Stimulated activated CD4-positive, alpha-beta T cell treated with anti-CD3 and anti-CD28 coated beads, Interleukin-2, amount 100 ng/mL, for 48 hours (primary cell): ENCODE measurements around the gene TMED5.
"Not testable (repeated sequence)": the region's sequence is repeated elsewhere in the genome, so short reads cannot be mapped to it uniquely, and the experiment has no call there.

ENCODE experiments used
- DNase-seq, 2 donors: peaks; one replicate each; pipeline ENCODE4 v3.0.0-alpha.2; 2020

The TMED5 gene

DNA sequence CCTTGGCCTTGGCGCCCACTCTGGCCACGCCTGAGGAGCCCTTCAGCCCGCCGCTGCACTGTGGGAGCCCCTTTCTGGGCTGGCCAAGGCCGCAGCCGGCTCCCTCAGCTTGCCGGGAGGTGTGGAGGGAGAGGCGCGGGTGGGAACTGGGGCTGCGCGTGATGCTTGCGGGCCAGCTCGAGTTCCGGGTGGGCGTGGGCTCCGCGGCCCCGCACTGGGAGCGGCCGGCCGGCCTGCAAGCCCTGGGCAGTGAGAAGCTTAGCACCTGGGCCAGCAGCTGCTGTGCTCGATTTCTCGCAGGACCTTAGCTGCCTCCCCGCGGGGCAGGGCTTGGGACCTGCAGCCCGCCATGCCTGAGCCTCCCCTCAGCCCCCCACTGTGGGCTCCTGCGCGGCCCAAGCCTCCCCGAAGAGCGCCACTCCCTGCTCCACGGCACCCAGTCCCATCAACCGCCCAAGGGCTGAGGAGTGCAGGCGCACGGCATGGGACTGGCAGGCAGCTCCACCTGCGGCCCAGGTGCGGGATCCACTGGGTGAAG lies 10.0 kb downstream of the TMED5 start:
- DNase-seq = not testable (repeated sequence)

DNA sequence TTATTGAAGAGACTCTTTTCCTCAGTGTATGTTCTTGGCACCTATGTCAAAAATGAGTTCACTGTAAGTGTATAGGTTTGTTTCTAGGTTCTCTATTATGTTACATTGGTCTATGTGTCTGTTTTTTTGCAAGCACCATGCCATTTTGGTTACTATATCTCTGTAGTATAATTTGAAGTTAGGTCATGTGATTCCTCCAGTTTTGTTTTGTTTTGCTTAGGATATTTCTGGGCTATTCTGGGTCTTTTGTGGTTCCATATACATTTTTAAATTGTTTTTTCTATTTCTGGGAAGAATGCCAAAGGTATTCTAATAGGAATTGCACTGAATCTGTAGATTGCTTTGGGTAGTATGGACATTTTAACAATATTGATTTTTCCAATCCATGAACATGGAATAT lies 13.2 kb downstream of the TMED5 start:
- no peak for DNase-seq

GRCh38 chr1:93165895-93166294 lies 14.3 kb downstream of the TMED5 start:
- DNase-seq = not testable (repeated sequence)

DNA sequence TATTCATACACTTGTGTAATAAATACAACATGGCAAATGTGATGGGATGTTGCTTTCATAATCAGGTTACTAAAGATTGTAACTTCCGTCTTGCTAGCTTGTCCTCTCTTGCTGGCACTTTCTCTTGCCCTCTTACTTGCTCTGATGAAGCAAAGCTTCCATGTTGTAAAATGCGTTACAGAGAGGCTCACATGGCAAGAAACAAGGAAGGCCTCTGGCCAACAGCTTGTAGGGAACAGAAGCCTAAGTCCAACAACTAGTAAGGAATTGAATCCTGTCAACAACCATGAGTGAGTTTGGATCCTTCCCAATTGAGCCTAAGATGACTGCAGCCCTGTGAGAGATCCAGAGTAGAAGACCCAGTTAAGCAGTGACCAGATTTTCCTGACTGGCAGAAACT lies 15.4 kb downstream of the TMED5 start:
- DNase-seq = no peak

DNA sequence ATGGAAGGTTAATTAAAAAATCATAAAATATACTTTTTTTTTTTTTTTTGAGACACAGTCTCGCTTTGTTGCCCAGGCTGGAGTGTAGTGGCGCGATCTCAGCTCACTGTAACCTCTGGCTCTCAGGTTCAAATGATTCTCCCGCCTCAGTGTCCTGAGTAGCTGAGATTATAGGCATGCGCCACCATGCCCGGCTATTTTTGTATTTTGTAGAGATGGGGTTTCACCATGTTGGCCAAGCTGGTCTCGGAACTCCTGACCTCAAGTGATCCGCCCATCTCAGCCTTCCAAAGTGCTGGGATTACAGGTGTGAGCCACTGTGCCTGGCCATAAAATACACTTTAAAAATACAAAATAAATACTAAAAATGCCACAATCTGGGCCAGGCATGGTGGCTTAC lies 16.9 kb downstream of the TMED5 start:
- not testable (repeated sequence) for DNase-seq

DNA sequence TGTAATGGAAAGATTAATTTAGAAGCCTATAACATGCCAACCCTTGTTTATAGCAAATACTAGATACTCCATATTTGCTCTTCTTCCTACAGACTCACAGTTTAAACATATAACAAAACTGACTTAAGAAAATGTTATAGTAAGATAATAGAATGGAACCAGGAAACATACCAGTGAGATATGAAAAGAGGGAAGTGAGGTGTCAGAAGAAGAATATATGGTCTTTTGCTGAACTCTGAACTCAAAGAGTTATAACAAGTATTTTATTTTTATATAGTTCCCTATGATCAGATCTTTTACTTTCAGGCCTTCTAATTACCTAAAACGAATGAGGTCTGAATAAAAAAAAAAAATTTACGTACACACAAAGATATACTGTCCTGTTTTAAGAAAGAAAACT lies 20.9 kb downstream of the TMED5 start:
- no peak for DNase-seq

GRCh38 chr1:93155335-93155734 lies 24.9 kb downstream of the TMED5 start:
- no peak for DNase-seq

DNA sequence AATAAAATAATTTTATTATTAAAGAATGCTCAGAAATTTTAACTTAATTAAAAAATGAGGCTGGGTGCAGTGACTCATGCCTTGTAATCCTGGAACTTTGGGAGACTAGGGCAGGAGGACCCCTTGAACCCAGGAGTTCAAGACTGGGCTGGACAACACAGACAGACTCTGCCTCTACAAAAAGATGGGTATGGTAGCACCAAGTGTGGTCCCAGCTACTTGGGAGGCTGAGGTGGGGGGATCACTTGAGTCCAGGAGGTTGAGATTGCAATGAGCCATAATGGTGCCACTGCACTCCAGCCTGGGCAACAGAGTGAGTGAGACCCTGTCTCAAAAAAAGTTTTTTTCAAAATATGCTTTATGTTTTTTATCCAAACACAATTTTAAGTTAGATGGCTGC lies 25.3 kb downstream of the TMED5 start:
- DNase-seq = no peak

DNA sequence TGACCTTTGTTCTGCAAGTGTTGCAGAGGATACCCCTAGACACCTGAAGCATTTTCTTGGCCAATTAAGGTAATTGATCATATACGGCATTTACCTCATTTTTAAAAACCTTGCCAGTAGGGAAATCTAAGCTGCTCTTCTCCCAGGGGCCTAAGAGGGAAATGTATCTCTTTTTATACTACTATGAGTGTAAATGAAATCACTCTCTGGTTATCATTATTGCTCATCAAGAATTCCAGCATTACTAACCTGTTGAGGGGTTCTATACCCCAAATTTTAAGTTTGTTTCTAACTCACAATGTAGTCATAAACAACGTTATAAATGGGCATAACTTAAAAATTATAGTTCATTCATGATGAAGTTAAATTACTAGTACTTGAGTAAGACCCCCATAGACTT lies 27.4 kb downstream of the TMED5 start:
- DNase-seq = no peak

DNA sequence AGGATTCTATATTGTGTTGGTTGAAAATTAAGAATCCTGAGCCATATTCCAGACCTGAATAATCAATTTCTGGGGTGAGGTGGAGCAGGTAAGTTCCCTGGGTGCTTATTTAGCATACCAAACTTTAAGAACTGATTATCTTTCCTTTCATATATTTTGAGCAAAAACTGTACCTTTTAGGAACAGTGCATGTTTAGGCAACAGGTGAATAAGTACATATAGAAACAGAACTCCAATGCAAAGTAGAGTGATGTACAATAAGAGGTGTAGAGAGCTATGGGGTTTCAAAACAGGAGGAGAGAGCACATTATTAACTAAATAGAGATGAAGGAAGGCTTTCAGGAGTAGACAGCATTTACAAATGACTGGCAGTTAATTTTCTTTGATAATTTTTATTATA lies 28.7 kb downstream of the TMED5 start:
- no peak for DNase-seq

- DNase-seq = no peak
Measured at GRCh38 chr1:93150729-93151128, 29.5 kb downstream of the TMED5 start.

DNA sequence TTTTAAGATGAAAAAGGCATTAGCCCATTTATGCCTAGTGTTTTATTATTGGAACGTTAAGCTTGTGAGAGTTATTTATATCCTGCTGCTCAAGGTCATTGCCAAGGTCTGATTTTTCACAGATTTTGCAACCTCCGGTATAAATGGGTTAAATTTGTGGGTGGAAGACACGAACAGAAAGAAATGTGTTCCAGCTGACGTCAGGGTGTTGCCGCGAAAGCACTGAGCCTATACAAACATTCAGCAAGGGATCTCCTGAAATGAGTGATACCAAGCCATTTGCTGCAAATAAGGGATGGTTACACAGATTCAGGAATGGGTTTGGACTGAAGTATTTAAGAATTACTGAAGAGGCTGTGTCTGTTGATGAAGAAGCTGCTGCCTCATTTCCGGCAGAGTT lies 32.2 kb downstream of the TMED5 start:
- no peak for DNase-seq

DNA sequence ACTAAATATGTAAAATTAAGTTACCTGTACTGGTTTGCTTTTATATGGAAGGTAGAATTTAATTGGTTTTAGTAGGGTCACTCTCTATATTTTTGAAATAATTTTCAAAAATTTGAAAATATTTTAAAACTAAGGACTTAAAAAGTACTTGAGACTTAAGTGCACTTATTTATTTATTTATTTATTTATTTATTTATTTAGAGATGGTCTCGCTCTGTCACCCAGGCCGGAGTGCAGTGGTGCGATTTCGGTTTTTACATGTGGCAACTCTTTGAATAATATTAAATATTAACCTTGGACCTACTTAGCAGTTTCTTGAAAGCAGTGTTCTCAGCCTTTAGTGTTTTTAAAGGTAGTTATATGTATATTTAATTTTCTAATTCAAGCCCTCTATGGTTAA lies 36.4 kb downstream of the TMED5 start:
- no peak for DNase-seq

DNA sequence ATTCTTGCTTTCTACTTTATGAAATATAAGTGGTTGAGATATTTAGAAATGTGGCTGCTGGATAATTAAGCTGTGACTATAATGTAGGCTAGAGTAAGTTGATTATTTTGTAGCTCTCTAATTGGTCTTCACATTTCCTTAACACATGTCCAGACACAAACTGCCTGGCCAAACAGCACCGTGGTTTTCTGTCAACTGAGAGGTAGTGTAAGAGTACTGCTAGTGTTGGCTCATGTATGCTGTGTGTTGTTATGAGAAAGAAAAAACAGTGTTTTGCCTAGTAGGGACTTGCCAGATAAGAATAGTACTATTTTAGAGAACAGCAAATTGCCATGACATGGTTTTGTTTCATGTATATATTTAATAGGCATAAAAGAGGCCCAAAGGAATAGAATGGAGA lies 37.1 kb downstream of the TMED5 start:
- no peak for DNase-seq

DNA sequence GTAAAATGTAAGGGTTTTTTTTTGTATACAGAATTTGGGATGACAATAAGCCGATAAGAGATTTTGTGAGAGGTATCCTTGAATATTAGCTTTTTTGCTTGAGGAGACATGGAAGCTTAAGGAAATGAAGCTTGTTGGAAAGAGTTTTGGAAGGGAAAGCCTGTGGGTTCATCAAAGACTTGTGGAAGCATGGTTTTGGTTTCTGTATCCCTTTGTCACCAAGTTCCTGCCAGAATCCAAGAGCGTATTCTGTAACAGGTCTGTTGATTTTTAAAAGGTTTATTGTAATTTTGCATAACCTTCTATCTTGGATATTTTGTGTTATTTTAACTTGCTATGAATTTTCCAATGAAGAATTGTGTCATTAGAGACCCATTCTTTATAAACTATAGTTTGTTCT lies 38.1 kb downstream of the TMED5 start:
- DNase-seq = no peak

GRCh38 chr1:93140106-93140505 lies 40.1 kb downstream of the TMED5 start:
- DNase-seq = no peak

DNA sequence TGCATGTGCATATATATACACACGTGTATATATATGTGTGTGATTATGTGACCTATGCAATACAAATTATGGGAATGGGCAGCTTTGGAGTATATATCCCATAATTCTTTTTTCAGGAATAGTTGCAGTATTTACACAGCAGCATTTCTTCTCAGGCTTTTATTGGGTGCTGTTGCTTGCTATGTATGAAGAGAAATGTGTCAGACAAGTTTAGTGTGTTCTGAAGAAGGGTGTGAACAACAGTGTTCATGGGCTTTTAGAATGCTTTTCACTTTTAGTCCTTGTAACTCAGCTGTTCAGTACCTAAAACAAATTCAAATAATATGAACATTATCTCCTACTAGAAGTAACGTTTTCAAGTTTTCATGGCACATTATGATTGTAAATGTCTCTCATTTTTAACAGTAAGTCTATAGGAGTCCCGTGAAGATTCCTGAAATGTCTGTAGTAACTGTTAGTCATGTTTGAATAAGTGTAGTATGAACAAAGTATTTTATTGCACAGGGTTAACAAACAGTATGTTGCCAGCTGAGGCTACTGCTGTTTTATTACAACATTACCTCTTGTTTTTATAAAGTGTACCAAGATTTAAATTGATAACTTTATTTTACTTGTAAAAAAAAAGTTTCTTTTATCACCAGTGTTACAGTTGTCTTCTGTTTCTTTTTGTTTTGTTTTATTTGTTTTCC lies 42.5 kb downstream of the TMED5 start:
- DNase-seq = no peak

GRCh38 chr1:93136445-93136844 lies 43.8 kb downstream of the TMED5 start:
- DNase-seq = no peak

DNA sequence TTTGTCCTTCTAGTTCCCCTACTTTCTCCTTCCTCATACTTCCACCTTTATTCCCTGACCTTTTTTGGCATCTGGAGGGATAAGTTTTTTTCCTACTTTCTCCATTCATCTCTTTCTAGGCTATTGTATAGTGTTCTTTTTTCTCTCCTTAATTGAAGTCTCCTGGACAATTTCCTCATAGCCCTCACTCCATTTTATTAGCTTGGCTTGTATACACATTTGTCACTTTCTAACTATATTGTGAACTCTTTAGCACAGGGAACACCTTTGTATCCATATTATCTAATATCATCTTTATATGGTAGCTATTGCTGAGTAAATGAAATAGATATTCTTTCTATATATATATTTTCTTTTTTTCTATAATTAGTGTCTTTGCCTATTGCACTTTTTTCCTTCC lies 47.6 kb downstream of the TMED5 start:
- no peak for DNase-seq

DNA sequence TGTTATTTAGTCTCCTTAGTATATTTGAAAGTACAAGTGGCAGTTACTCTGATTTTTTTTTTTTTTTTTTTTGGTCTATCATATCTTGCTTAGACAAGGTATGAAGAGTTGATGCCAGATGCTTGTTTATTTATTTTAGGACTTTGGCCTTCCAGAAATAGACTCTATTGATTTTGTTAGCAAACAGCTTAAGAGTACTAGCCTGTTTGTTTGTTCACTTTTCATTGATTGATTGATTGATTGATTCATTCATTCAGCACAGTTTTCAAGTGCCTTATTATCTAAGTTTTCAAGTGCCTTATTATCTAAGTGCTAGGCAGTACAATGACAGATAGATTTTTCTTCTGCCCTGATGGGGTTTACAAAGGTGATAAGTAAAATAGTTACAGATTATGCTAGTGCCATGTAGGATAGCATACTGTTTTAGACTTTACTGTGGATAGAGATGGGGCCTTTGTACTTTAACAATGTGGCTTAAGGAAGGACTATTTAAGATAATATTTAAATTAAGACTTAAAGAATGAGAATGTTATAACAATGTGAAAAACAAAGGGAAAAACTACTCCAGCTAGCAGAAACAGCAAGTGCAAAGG lies 50.6 kb downstream of the TMED5 start:
- no peak for DNase-seq

DNA sequence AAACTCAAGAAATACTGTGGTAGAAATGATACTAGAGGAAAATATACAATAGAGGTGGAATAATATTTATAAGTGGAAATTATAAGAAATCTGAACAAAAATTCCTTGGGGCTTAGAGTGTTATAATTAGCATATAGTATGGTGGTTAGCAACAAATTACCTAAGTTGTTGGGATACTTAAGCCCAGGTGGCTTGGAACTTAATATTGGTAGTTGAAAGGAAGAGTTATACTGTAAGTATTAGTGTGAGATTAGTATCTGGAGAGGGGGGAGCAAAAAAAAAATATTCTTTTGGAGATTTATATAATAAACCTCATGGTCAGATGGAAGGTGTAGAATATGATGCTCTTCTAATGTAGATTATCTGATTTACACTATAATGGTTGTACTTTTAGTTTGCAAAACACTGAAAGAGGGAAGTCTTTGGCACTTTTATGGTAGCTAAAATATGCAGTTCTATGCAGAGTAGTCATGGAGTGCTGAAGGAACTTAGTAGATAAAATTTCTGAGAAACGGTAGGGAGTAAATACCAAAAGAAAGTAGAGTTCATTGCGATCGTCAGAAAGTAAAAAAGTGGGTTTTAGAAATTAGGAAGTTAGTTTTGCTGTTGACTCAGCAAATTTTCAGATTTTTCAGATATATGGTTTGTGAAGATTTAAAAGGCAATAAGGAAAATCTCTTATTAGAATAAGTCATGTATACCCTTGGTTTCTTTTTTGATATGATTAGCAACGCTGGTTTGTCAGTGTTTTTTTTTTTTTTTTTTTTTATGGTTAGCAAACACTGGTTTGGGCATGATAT lies 55.5 kb downstream of the TMED5 start:
- DNase-seq = no peak

GRCh38 chr1:93123201-93123783 lies 56.9 kb downstream of the TMED5 start:
- no peak for DNase-seq

GRCh38 chr1:93120614-93121013 lies 59.6 kb downstream of the TMED5 start:
- DNase-seq = no peak

DNA sequence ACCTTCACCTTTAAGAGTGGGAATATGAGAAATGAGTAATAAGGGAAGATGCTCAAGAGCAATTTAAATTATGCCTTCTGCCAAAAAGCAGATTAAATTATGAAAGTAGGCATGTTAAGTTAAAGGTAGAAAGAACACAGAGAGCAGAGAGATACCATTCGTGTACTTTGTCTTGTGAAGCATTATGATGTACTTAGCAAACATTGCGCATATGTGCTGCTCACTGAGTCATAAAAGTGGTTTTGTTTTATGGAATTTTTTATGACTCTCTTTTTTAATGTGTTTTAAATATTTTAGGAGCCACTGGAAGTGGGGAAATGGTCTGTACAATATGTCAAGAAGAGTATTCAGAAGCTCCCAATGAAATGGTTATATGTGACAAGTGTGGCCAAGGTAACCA lies 65.8 kb downstream of the TMED5 start:
- no peak for DNase-seq
